ENCODE measurements around the gene RAB4B. TPM values are rescaled to one million over a fixed set of nuclear protein-coding genes. Genes with fewer than 3 reads are reported as not detected.

Gene RAB4B, protein sequence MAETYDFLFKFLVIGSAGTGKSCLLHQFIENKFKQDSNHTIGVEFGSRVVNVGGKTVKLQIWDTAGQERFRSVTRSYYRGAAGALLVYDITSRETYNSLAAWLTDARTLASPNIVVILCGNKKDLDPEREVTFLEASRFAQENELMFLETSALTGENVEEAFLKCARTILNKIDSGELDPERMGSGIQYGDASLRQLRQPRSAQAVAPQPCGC
- 14.9 to 18.5 TPM (median 16.9 TPM) in 5 replicates for total RNA-seq (2022; extraction: Qiagen RNA extraction)

DNA sequence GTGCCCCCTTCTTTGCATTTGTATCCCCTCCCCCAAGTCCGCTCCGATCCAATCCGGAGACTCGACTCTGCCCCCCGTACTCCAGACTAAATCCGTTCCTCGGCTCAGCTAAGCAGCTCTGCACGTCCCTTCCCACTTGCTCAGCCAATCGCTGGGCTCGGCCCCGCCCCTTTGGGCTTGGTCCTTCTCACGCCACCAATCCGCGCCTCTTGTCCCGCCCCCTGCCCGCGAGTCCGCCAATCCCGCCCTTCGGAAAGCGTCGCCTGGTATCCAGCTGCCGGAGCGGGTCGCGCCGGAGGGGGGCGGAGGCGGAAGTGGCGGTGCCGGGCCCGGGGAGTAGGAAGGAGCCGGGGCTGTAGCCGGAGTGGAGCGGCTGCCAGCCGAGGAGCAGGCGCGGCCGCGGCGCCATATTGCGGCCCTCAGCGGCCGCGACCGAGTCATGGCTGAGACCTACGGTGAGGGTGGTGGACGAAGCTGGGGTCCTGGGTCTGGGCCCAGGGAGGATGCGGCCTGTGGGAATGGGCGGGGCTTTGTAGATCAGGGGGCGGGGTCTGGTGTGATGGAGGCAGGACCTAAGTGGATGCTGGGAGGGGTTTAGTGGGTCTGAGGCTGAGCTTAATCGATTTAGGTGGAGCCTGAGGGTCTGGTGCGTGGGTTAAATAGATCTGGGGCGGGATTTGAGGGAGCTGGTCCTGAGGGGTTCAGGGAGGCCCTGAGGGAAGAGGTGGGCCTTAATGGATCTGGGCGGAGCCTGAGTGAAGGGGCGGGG is at the start of gene RAB4B:
Gene RAB4B (plus strand): TSS at position 311 of the 769 bp plus-strand sequence. CDS start 129 bp downstream, at position 440.

DNA sequence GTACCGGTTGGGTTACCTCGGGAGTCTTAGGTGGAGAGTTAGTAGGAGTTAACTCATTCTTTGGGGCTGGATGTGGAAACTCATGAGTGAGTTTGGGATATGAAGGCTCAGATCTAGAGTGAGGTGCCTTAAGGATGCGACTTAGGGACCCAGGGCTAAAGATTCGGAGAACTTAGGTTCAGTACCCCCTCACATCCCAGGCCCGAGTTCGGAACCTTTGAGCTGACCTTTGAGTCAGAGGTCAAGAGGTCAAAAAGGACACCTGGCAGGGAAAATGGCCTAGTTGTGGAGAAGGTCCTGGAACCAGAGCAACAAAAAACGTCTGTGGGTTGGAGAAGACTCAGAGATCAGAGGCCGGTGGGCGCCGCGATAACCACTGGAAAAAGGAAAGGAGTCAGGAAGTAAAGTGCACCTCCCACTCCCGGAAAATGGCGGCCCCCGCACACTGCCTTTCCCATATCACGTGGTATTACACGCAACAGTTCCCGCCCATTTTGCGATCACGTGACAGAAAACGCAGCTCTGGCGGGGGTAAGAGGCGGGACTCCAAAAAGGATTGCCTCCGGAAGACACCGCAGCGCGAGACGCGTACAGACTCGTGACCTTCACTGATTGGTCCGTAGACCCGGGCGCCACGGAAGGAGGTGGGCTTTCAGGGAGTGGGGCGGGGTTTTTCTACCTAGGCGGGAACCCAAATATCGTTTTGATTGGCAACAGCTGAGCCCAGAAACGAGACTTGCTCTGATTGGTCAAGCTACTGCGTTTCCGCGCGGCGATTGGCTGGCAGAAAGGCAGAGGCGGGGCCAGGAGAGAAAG is 27.8 kb upstream of the RAB4B start, which contains the start of gene ACTMAP:
Gene ACTMAP (minus strand): TSS at position 420 of the 816 bp plus-strand sequence. CDS start 674 bp downstream, outside the sequence.

DNA sequence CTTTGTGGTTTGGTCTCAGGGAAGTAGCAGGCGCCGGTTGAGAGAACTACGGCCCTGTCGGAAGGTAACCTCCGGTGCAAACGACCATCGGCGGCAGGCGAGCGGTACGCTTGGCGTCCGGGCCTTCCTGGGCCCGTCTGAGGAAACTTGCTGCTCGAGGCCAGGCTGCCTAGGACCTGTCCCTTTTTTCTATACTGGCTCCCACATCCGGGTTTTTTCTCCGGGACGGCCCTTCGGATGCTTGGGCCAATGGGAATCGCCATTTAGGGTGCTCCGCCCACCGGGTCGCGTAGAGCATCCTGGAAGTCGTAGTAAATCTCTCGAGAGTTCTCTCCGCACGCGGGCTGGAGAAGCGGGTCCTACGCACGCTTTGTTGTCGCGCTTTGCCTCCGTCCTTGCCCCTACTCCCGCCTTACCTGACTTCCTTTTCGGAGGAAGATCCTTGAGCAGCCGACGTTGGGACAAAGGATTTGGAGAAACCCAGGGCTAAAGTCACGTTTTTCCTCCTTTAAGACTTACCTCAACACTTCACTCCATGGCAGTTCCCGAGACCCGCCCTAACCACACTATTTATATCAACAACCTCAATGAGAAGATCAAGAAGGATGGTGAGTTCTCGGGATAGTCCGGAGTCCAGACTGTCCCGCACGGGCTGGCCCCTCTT is 27.0 kb upstream of the RAB4B start, which contains the start of gene SNRPA:
Gene SNRPA (plus strand): TSS at position 330 of the 664 bp plus-strand sequence. CDS start 206 bp downstream, at position 536.

DNA sequence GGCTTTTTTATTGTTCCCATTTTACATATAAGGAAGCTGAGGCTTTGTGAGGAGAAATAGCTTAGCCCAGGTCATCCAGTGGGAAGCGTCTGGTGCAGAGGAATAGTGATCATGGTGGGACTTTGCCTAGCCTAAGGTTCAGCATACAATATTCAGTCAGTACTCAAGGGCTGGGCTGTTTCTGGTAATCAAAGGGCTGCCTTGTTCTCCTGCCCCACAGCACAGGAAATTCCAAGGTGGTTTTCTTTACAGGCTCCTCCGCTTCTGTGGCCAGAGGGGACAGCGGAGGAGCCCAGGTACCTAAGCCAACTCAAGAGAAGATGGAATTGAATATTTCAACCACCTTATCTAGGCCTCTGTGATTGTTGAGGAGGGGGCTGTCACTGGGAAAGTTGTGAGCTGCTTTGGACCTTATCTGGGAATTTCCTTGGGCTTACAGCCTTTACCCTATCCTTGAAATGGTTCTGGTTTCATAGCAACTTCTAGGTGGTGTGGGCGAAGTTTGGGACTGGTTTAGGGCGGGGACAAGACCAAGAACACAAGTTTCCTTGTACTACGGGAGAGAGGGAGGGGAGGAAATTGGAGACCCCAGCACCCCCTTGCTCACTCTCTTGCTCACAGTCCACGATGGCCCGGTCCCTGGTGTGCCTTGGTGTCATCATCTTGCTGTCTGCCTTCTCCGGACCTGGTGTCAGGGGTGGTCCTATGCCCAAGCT is 3.0 kb upstream of the RAB4B start, which contains the start of gene MIA:
Gene MIA (plus strand): TSS at position 606 of the 716 bp plus-strand sequence. CDS start 22 bp downstream, at position 628.

DNA sequence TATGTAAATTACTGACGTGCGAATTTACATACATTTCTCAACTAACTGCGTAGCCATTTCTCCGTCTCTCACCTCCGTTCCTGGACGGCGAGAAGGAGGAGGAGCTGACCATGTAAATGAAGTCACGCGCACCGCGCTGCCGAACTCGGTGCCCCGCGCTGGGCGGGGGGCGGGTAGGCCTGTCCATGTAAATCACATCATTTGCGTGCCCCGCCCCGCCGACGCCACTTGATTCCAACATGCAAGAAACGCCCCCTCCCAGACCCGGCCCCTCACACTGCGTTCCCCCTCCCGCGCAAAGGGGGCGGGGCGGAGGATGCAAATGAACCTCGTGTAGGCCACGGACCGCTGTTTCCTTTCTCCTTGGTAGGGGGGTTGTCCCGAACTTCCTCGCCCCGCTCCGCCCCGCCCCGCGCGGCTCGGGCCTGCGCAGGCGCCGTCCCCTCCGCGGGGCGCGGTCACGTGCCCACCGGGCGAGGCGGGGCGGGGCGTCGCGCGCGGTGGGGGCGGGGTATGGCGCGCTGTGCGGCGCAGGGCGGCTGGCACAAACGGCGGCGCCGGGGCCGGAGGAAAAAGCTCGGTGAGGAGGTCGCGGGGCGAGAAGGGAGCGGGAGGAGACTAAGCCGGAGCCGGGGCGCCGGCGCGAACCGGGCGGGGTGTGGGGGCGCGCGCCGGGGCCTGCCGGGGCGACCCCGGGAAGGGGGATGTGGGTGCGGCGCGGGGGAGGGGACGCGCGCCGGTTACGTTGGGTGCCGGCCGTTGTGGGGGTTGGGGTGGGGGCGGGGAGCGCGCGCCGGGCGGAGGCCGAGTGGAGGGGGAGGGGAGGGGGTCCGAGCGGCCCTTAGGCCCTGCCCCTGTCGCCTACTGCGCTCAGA is 20.9 kb downstream of the RAB4B start, which contains the start of gene EGLN2:
Gene EGLN2 (plus strand): TSS at position 509 of the 875 bp plus-strand sequence. CDS start 1,382 bp downstream, outside the sequence.

Other genes starting within 250 kb of the RAB4B start
- gene SHKBP1, start 201.4 kb upstream of the RAB4B start, total RNA-seq (2022; extraction: Qiagen RNA extraction): 93.3 to 152 TPM (median 136 TPM) in 5 replicates
- 34.3 to 57.2 TPM (median 46.2 TPM) in 5 replicates for gene LTBP4, start 176.9 kb upstream of the RAB4B start, total RNA-seq (2022; extraction: Qiagen RNA extraction)
- gene NUMBL, start 87.6 kb upstream of the RAB4B start, total RNA-seq (2022; extraction: Qiagen RNA extraction): 52.1 to 81.6 TPM (median 75.1 TPM) in 5 replicates
- 75.4 to 105 TPM (median 92.9 TPM) in 5 replicates for gene COQ8B, start 61.4 kb upstream of the RAB4B start, total RNA-seq (2022; extraction: Qiagen RNA extraction)
- 36.4 to 49.8 TPM (median 45.3 TPM) in 5 replicates for gene ITPKC, start 61.1 kb upstream of the RAB4B start, total RNA-seq (2022; extraction: Qiagen RNA extraction)
- gene ACTMAP, start 27.8 kb upstream of the RAB4B start, total RNA-seq (2022; extraction: Qiagen RNA extraction): 15.5 to 21.3 TPM (median 19.0 TPM) in 5 replicates
- 159 to 177 TPM (median 172 TPM) in 5 replicates for gene SNRPA, start 27.0 kb upstream of the RAB4B start, total RNA-seq (2022; extraction: Qiagen RNA extraction)
- gene MIA, start 2.7 kb upstream of the RAB4B start, total RNA-seq (2022; extraction: Qiagen RNA extraction): 0.30 to 0.33 TPM in 2 of 5 replicates, not detected in the others
- gene EGLN2, start 20.9 kb downstream of the RAB4B start, total RNA-seq (2022; extraction: Qiagen RNA extraction): 74.3 to 103 TPM (median 97.3 TPM) in 5 replicates
- 0.07 TPM in 1 of 5 replicates, not detected in the others for gene CYP2A6, start 72.2 kb downstream of the RAB4B start, total RNA-seq (2022; extraction: Qiagen RNA extraction)
- gene CYP2A7, start 104.0 kb downstream of the RAB4B start, total RNA-seq (2022; extraction: Qiagen RNA extraction): not detected in 5 replicates
- gene CYP2B6, start 213.0 kb downstream of the RAB4B start, total RNA-seq (2022; extraction: Qiagen RNA extraction): 0.04 TPM in 1 of 5 replicates, not detected in the others

All from A549 treated with dexamethasone at 1 μM for 4 hours (cell line).